IMR-90 (cell line): Measurements from ENCODE around the gene CSAD. TPM values are rescaled to one million over a fixed set of nuclear protein-coding genes. Genes with fewer than 3 reads are reported as not detected.

ENCODE experiments used
- ATAC-seq: fragments of 200-7000 bp; cut with Tn5 transposase; 2 replicates; pipeline ENCODE4 v1.9.1; 2020; ENCODE audit warnings: low read depth, mild to moderate bottlenecking, moderate library complexity
- BruUV-seq: library from RNA; stranded (reverse); fragments of 400-500 nt; replicated peaks from 2 replicates; lab custom pipeline; 2021; lab: Mats Ljungman, UMichigan
- CTCF ChIA-PET: fragments of 300-600 bp; formaldehyde crosslinking; extraction: SDS; loops from one replicate; lab custom pipeline; 2021; ENCODE audit warnings: antibody characterized with exemption; lab: Yijun Ruan, JAX
- POLR2A ChIA-PET: fragments of 300-600 bp; sonication (Branson Sonifier 250); formaldehyde crosslinking; loops from one replicate; lab custom pipeline; 2022; ENCODE audit warnings: antibody characterized with exemption; ENCODE audit not compliant: unreplicated experiment; lab: Charles Lee
- DNase-seq: peaks from one replicate; pipeline ENCODE4 v3.0.0; 2013
- H2AFZ ChIP-seq: replicated peaks from 2 replicates; pipeline ENCODE3; 2013; ENCODE audit warnings: low read length, mild to moderate bottlenecking; ENCODE audit not compliant: poor library complexity
- H2AK5ac ChIP-seq: 2 replicates; pipeline ENCODE4 v1.6.1; 2013; ENCODE audit warnings: low read depth, low read length, inconsistent platforms
- H2AK9ac ChIP-seq: replicated peaks from 2 replicates; pipeline ENCODE3; 2013; ENCODE audit warnings: mild to moderate bottlenecking, low read depth, low read length, moderate library complexity; ENCODE audit not compliant: poor library complexity
- H2BK120ac ChIP-seq: 2 replicates; pipeline ENCODE4 v1.6.1; 2013; ENCODE audit warnings: low read depth, low read length, inconsistent platforms
- H2BK15ac ChIP-seq: 3 replicates; pipeline ENCODE4 v1.6.1; 2013; ENCODE audit warnings: low read depth, low read length, inconsistent platforms
- H2BK20ac ChIP-seq: 2 replicates; pipeline ENCODE4 v1.6.1; 2013; ENCODE audit warnings: low read depth, mild to moderate bottlenecking, inconsistent platforms, low read length, moderate library complexity
- H2BK5ac ChIP-seq: 2 replicates; pipeline ENCODE4 v1.6.1; 2013; ENCODE audit warnings: mild to moderate bottlenecking, low read depth, low read length, inconsistent platforms; ENCODE audit not compliant: poor library complexity, severe bottlenecking
- H3K14ac ChIP-seq: replicated peaks from 2 replicates; pipeline ENCODE4 v1.6.1; 2013; ENCODE audit warnings: low read depth, low read length, inconsistent platforms
- H3K18ac ChIP-seq: 2 replicates; pipeline ENCODE4 v1.6.1; 2013; ENCODE audit warnings: low read depth, low read length, control low read depth
- H3K23ac ChIP-seq: 2 replicates; pipeline ENCODE4 v1.6.1; 2013; ENCODE audit warnings: low read depth, low read length, inconsistent platforms
- H3K27ac ChIP-seq: 2 replicates; pipeline ENCODE4 v1.5.1; 2013; ENCODE audit warnings: mild to moderate bottlenecking, control low read depth, low read length; ENCODE audit not compliant: insufficient read depth
- H3K27me3 ChIP-seq: 2 replicates; pipeline ENCODE4 v1.6.1; 2013; ENCODE audit warnings: low read length; ENCODE audit not compliant: control insufficient read depth, insufficient read depth
- H3K36me3 ChIP-seq: 2 replicates; pipeline ENCODE4 v1.6.1; 2013; ENCODE audit warnings: low read length, mixed read lengths; ENCODE audit not compliant: control insufficient read depth, insufficient read depth
- H3K4ac ChIP-seq: 2 replicates; pipeline ENCODE4 v1.6.1; 2013; ENCODE audit warnings: low read depth, low read length, inconsistent platforms
- H3K4me1 ChIP-seq: 2 replicates; pipeline ENCODE4 v1.6.1; 2013; ENCODE audit warnings: low read length, mixed read lengths; ENCODE audit not compliant: control insufficient read depth, insufficient read depth
- H3K4me2 ChIP-seq: 2 replicates; pipeline ENCODE4 v1.6.1; 2013; ENCODE audit warnings: low read depth, mild to moderate bottlenecking, control low read depth, low read length, moderate library complexity
- H3K4me3 ChIP-seq: 2 replicates; pipeline ENCODE4 v1.5.1; 2013; ENCODE audit warnings: low read depth, mild to moderate bottlenecking, control low read depth, low read length, moderate library complexity; ENCODE audit not compliant: insufficient read depth
- H3K56ac ChIP-seq: 2 replicates; pipeline ENCODE4 v1.6.1; 2013; ENCODE audit warnings: low read length, inconsistent platforms; ENCODE audit not compliant: insufficient read depth; ENCODE audit errors: extremely low read depth
- H3K79me1 ChIP-seq, 2 experiments: 2 replicates each; pipeline ENCODE4 v1.6.1; 2013; ENCODE audit warnings: low read length in 2 of 2, inconsistent platforms in 1 of 2, low read depth in 1 of 2
- H3K9ac ChIP-seq: 2 replicates; pipeline ENCODE4 v1.6.1; 2013; ENCODE audit warnings: low read depth, low read length, control low read depth
- H3K9me1 ChIP-seq: 2 replicates; pipeline ENCODE4 v1.6.1; 2013; ENCODE audit warnings: low read length, inconsistent platforms; ENCODE audit not compliant: insufficient read depth
- H3K9me3 ChIP-seq: 2 replicates; pipeline ENCODE4 v1.6.1; 2013; ENCODE audit warnings: low read length; ENCODE audit not compliant: control insufficient read depth, insufficient read depth
- H4K20me1 ChIP-seq: 2 replicates; pipeline ENCODE4 v1.6.1; 2013; ENCODE audit warnings: low read length, inconsistent platforms; ENCODE audit not compliant: insufficient read depth
- H4K5ac ChIP-seq: 2 replicates; pipeline ENCODE4 v1.6.1; 2013; ENCODE audit warnings: mild to moderate bottlenecking, low read depth, low read length, control low read depth
- H4K8ac ChIP-seq, 2 experiments: 2 replicates each; pipeline ENCODE4 v1.6.1; 2013; ENCODE audit warnings: low read depth in 2 of 2, low read length in 2 of 2, control low read depth in 1 of 2, inconsistent platforms in 1 of 2
- H4K91ac ChIP-seq: 2 replicates; pipeline ENCODE4 v1.6.1; 2013; ENCODE audit warnings: low read depth, low read length, inconsistent platforms; ENCODE audit not compliant: insufficient read depth
- BHLHE40 ChIP-seq: fragments of 150-350 bp; IDR thresholded peaks from 2 replicates; pipeline ENCODE4 v1.6.1; 2016; ENCODE audit warnings: mild to moderate bottlenecking, low read depth, low read length
- CEBPB ChIP-seq: IDR thresholded peaks from 2 replicates; pipeline ENCODE4 v1.6.1; 2012; ENCODE audit warnings: low read depth, low read length, improper control_type of control experiment
- CHD1 ChIP-seq: IDR thresholded peaks from 2 replicates; pipeline ENCODE4 v1.6.1; 2012; ENCODE audit warnings: low read depth, low read length, improper control_type of control experiment
- FOS ChIP-seq: fragments of 150-350 bp; IDR thresholded peaks from 2 replicates; pipeline ENCODE4 v1.6.1; 2016; ENCODE audit warnings: low read depth, low read length
- MAFK ChIP-seq: IDR thresholded peaks from 2 replicates; pipeline ENCODE4 v1.6.1; 2012; ENCODE audit warnings: low read depth, low read length, improper control_type of control experiment
- MXI1 ChIP-seq: IDR thresholded peaks from 2 replicates; pipeline ENCODE4 v1.6.1; 2012; ENCODE audit warnings: low read depth, mild to moderate bottlenecking, low read length, moderate library complexity, borderline replicate concordance
- POLR2A ChIP-seq: IDR thresholded peaks from 2 replicates; pipeline ENCODE4 v1.6.1; 2012; ENCODE audit warnings: mild to moderate bottlenecking, low read depth, low read length
- RAD21 ChIP-seq: IDR thresholded peaks from 2 replicates; pipeline ENCODE4 v1.6.1; 2012; ENCODE audit warnings: low read length, improper control_type of control experiment
- RCOR1 ChIP-seq: IDR thresholded peaks from 2 replicates; pipeline ENCODE4 v1.6.1; 2012; ENCODE audit warnings: mild to moderate bottlenecking, low read length, improper control_type of control experiment; ENCODE audit not compliant: insufficient replicate concordance
- RFX5 ChIP-seq: IDR thresholded peaks from 2 replicates; pipeline ENCODE4 v1.8.0; 2012; ENCODE audit warnings: low read depth, mild to moderate bottlenecking, low read length, moderate library complexity
- SMC3 ChIP-seq: fragments of 150-350 bp; IDR thresholded peaks from 2 replicates; pipeline ENCODE4 v1.6.1; 2016; ENCODE audit warnings: low read depth, mild to moderate bottlenecking, antibody characterized with exemption, low read length, moderate library complexity
- WGBS, 2 experiments: methylation state at CpG; one replicate each; pipeline versions ENCODE4 v1.1.5 to v1.1.7; 2013; ENCODE audit warnings: missing lambda C conversion rate in 2 of 2; ENCODE audit not compliant: insufficient read length in 1 of 2; ENCODE audit errors: extremely low coverage in 2 of 2; 5-methylcytosine and 5-hydroxymethylcytosine counted together
- dilution Hi-C: fragments of 300-500 bp; cut with HindIII; formaldehyde crosslinking; loops from one replicate; pipeline ENCODE4 v1.14.3; 2018; ENCODE audit warnings: low sequenced_read_pairs; ENCODE audit not compliant: unreplicated experiment
- in situ Hi-C: fragments of 300-500 bp; cut with MboI; formaldehyde crosslinking; loops from 3 replicates; pipeline ENCODE4 v1.14.3; 2019; ENCODE audit warnings: low sequenced_read_pairs, inconsistent platforms, mixed read lengths
- intact Hi-C: fragments of 100-400 bp; cut with micrococcal nuclease; formaldehyde crosslinking; loops from 2 replicates; pipeline ENCODE4 v1.10.0; 2022
- polyA plus RNA-seq, 3 experiments: library from polyadenylated mRNA; depleted of rRNA; stranded (reverse); fragments of >200 nt; gene quantifications; 2 replicates each; pipeline ENCODE4 v1.2.3, GENCODE V29; 2012; ENCODE audit warnings: low replicate concordance in 1 of 3
- total RNA-seq: library from RNA; depleted of rRNA; stranded (reverse); fragments of >200 nt; gene quantifications from 2 replicates; pipeline ENCODE4 v1.2.3, GENCODE V29; 2012
- TF ChIP-seq, protein P1 (sequence below): conservative IDR thresholded peaks from 2 replicates; pipeline ENCODE4 v1.5.1; 2012; ENCODE audit warnings: mild to moderate bottlenecking, low read depth, low read length, improper control_type of control experiment
- TF ChIP-seq, protein P2 (sequence below): fragments of 150-350 bp; IDR thresholded peaks from 2 replicates; pipeline ENCODE4 v1.6.1; 2016; ENCODE audit warnings: low read depth, mild to moderate bottlenecking, low read length, moderate library complexity, borderline replicate concordance

Gene CSAD
- total and polyA plus RNA-seq, 2 of the 4 experiments (the other 2 are of a cell fraction) = 5.4 to 45.6 TPM

DNA sequence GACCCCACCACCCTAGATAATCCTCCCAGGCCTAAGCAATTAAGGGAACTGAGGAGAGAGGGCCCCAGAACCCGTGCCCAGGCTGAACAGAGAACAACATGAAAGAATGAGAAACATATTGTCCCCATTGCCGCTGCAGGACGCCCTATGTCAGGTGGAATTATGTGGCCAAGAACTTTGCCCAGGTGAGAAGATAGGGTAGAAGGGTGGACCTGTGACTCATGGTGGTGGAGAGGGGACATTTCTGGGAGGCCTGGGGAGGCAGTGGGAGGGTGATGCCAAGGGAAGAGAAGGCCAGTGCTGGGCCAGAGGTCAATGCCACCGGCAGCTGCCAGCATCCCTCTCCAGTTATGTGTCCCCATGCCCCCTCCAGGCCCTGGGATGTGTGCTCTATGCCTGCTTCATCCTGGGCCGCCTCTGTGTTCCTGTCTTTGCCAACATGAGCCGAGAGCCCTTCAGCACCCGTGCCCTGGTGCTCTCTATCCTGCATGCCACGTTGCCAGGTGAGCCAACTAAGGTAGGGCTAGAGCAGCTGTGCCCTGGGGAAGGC lies 61.9 kb downstream of the CSAD start (continued):
- TF ChIP-seq MAFK (no peak), FOS (no peak), POLR2A (no peak), RAD21 (no peak), SMC3 (no peak)

DNA sequence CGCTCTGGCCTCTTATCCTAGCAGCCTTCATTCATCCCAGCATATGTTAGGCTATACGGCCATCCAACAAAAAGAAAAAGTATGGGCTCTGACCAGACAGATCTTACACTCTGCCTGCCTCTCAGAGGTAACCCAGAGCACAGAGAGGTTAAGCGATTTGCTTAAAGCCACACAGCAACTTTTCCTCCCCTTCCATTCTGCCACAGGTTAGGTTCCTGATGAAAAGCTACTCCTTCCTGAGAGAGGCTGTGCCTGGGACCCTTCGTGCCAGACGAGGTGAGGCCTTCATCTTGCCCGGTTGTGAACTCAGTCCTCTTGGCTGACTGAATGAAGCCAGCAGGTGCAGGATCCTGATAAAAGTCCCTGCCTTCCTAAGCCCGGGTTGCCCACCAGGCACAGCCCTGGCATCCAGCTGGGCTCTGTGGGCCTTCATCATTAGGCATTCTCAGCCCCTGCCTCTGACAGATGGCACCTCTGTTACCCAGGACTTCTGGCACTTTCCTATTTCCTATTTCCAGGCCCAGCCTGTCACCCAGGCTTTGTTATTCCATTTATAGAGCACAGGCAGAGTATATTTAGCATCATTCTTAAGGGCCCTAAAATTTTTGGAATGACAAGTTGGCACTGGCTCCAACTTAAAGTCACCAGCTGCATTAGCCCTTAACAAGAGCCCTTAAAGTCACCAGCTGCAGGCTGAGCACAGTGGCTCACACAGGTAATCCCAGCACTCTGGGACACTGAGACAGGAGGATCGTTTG lies 64.7 kb downstream of the CSAD start:
- in situ Hi-C loops (no loop called here), dilution Hi-C loops (no loop called here), intact Hi-C loops (no loop called here)
- no peaks in the 10 kb centered on the region; the same call in 1 of the 2 replicates for H3K9me1 ChIP-seq
- H3K27ac ChIP-seq = no peak overlapping the region
- no peak overlapping the region for H3K56ac ChIP-seq
- H4K5ac ChIP-seq = no peak overlapping the region
- ChIA-PET CTCF (interaction anchor here (0.5 to 1.2 kb wide), 2 partner anchors 11 to 21 kb away, joined by 3 to 4 read pairs; no protein-coding TSS in a partner anchor), POLR2A (no interaction called here)
- H3K14ac ChIP-seq = no peak overlapping the region
- H3K4me3 ChIP-seq = no peak overlapping the region
- H3K4me1 ChIP-seq = no peaks in the 10 kb centered on the region
- 85% methylated on average over 5 of the region's 8 CpGs; no CpG with 5 or more reads in 1 of the 2 experiments for WGBS, 2 experiments
- no peak overlapping the region for H2AK5ac ChIP-seq
- no peak overlapping the region for H2BK5ac ChIP-seq
- no peak overlapping the region for H3K18ac ChIP-seq
- no peaks in the 10 kb centered on the region for H3K36me3 ChIP-seq
- H2BK15ac ChIP-seq = no peak overlapping the region
- DNase-seq (no peak), ATAC-seq (no peak)
- no peaks in the 10 kb centered on the region for H3K79me1 ChIP-seq
- H2AFZ ChIP-seq = peak overlapping the region; percentile 8
- H2BK120ac ChIP-seq = no peak overlapping the region
- no peaks in the 10 kb centered on the region for H3K9me3 ChIP-seq
- H3K9ac ChIP-seq = no peak overlapping the region
- H4K20me1 ChIP-seq = no peaks in the 10 kb centered on the region
- H2BK20ac ChIP-seq = no peak overlapping the region
- no TSS peak for BruUV-seq
- no peak overlapping the region for H2AK9ac ChIP-seq
- no peak overlapping the region for H3K4me2 ChIP-seq
- H3K27me3 ChIP-seq = peaks cover 2% of the 10 kb centered on the region; the same call in 1 of the 2 replicates
- no peak overlapping the region for H4K91ac ChIP-seq
- H3K4ac ChIP-seq = no peak overlapping the region
- no peak overlapping the region for H3K23ac ChIP-seq
- no peak overlapping the region for H4K8ac ChIP-seq
- TF ChIP-seq, protein P1, sequence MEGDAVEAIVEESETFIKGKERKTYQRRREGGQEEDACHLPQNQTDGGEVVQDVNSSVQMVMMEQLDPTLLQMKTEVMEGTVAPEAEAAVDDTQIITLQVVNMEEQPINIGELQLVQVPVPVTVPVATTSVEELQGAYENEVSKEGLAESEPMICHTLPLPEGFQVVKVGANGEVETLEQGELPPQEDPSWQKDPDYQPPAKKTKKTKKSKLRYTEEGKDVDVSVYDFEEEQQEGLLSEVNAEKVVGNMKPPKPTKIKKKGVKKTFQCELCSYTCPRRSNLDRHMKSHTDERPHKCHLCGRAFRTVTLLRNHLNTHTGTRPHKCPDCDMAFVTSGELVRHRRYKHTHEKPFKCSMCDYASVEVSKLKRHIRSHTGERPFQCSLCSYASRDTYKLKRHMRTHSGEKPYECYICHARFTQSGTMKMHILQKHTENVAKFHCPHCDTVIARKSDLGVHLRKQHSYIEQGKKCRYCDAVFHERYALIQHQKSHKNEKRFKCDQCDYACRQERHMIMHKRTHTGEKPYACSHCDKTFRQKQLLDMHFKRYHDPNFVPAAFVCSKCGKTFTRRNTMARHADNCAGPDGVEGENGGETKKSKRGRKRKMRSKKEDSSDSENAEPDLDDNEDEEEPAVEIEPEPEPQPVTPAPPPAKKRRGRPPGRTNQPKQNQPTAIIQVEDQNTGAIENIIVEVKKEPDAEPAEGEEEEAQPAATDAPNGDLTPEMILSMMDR = no peak
- no peak for TF ChIP-seq MAFK
- no peak for TF ChIP-seq FOS
- no peak for TF ChIP-seq CEBPB
- TF ChIP-seq CHD1 = no peak
- no peak for TF ChIP-seq RAD21
- no peak for TF ChIP-seq MXI1
- TF ChIP-seq BHLHE40 = no peak
- no peak for TF ChIP-seq SMC3
- TF ChIP-seq RFX5 = no peak
- TF ChIP-seq RCOR1 = no peak
- TF ChIP-seq, protein P2, sequence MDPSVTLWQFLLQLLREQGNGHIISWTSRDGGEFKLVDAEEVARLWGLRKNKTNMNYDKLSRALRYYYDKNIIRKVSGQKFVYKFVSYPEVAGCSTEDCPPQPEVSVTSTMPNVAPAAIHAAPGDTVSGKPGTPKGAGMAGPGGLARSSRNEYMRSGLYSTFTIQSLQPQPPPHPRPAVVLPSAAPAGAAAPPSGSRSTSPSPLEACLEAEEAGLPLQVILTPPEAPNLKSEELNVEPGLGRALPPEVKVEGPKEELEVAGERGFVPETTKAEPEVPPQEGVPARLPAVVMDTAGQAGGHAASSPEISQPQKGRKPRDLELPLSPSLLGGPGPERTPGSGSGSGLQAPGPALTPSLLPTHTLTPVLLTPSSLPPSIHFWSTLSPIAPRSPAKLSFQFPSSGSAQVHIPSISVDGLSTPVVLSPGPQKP = no peak
- no peak for TF ChIP-seq POLR2A
